ENCODE results near the gene MAGEB17.

DNA sequence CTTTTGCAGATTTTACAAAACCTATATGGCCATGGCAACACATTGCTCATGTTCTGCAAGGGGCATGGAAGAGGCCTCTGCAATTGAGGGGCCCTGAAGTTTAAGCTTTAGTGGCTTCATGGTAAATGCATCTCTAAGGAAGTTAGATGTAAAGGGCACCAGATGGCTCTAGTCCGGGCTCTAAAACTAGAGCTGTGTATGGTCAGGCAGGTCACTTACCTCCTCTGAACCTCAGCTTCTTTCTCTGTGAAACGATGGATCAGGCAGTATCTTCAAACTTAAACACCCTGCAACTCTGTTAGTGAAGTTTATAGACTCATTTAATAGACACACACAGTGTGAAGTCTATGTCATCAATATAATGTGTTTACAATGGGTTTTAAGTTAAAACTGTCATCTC, 10.0 kb downstream of the MAGEB17 start:
- TF ChIP-seq EZH2phosphoT487 (IDR thresholded peaks at IDR 0.05; ENCODE audit: unreplicated experiment): no peak
- TF ChIP-seq, protein P1, sequence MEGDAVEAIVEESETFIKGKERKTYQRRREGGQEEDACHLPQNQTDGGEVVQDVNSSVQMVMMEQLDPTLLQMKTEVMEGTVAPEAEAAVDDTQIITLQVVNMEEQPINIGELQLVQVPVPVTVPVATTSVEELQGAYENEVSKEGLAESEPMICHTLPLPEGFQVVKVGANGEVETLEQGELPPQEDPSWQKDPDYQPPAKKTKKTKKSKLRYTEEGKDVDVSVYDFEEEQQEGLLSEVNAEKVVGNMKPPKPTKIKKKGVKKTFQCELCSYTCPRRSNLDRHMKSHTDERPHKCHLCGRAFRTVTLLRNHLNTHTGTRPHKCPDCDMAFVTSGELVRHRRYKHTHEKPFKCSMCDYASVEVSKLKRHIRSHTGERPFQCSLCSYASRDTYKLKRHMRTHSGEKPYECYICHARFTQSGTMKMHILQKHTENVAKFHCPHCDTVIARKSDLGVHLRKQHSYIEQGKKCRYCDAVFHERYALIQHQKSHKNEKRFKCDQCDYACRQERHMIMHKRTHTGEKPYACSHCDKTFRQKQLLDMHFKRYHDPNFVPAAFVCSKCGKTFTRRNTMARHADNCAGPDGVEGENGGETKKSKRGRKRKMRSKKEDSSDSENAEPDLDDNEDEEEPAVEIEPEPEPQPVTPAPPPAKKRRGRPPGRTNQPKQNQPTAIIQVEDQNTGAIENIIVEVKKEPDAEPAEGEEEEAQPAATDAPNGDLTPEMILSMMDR (conservative IDR thresholded peaks at IDR 0.05; ENCODE audit: low read depth in 2 of 2): no peak
